ENCODE results near the gene FBF1. TPM values are rescaled to one million over a fixed set of nuclear protein-coding genes. Genes with fewer than 3 reads are reported as not detected.

Gene FBF1
- total RNA-seq, 1 experiment from 2014 or later: 8.3 TPM

DNA sequence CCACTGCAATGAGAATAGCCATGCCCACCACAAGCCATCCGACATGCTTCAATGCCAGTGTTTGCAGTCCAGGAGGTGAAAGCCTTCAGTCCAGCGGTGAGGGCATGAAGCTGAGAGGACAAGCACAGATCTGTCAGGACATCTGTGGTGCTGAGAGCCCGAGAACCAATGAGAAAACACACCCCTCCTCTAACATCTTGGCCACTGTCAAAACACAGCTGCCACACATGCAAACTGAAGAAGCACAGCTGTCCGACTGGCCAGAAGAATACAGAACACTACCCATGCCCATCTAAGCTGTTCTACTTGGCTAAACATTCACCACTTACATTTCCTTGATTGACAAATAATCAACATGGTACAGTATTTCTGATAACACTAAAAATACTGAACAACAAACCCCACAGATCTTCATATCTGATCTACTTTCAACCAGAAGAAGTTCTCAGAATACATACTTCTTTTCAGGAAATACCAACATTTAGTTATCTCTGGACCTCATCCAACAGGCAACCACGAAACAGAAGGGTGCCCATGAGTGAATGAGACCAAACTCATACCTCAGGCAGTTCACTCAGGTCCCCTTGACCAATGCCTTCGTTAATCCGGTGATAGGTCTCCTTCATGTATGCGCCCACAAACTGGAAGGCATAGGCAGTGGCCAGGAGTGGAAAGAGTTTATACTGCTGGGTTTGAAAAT is 10.2 kb upstream of the FBF1 start:
- Mint-ChIP-seq H3K9me3 (no peaks in the 10 kb centered on the region), H3K36me3 (ENCODE audit: insufficient read depth in 1 of 3, low read depth in 3 of 3) (peaks cover 23 to 77% (median 59%) of the 10 kb centered on the region in 3 experiments; a peak in 6 of 7 replicates), H3K27ac (no peak overlapping the region), H3K4me3 (no peak overlapping the region), H3K27me3 (ENCODE audit: low read depth) (no peaks in the 10 kb centered on the region), H3K4me1 (peaks cover 0 to 3% of the 10 kb centered on the region in 2 experiments; a peak in 2 of 4 replicates)
- H2BK120ac ChIP-seq (ENCODE audit: low read depth, low read length, poor library complexity, severe bottlenecking): no peak overlapping the region
- H3K9ac ChIP-seq (ENCODE audit: extremely low read depth, insufficient read length, low read length): no peak overlapping the region
- H2AFZ ChIP-seq (ENCODE audit: low read length): no peak overlapping the region
- H2BK5ac ChIP-seq (ENCODE audit: insufficient read length, low read length): no peak overlapping the region
- H4K20me1 ChIP-seq (ENCODE audit: control insufficient read depth, insufficient read depth, insufficient read length): no peaks in the 10 kb centered on the region
- no peak overlapping the region for H3K56ac ChIP-seq (ENCODE audit: insufficient read length, low read depth, low read length)
- no peak overlapping the region for H4K5ac ChIP-seq (ENCODE audit: insufficient read length, low read depth, low read length)
- no peak overlapping the region for H3K18ac ChIP-seq (ENCODE audit: insufficient read length, low read depth, low read length)
- H3K79me2 ChIP-seq (ENCODE audit: insufficient read depth, low read length): no peaks in the 10 kb centered on the region
- H3K4ac ChIP-seq (ENCODE audit: low read depth, low read length): no peak overlapping the region
- H3K23me2 ChIP-seq (ENCODE audit: insufficient read length, low read depth, low read length, poor library complexity, severe bottlenecking): no peaks in the 10 kb centered on the region
- H4K8ac ChIP-seq (replicated peaks; ENCODE audit: insufficient read length, low read depth, low read length): no peak overlapping the region
- H3K9me3 ChIP-seq (ENCODE audit: control insufficient read depth, low read depth, low read length): no peaks in the 10 kb centered on the region
- H4K91ac ChIP-seq (ENCODE audit: insufficient read length, low read depth, low read length): no peak overlapping the region
- no peak overlapping the region for H2BK15ac ChIP-seq (ENCODE audit: low read depth, low read length)
- H3K4me1 ChIP-seq (ENCODE audit: insufficient read depth, low read length): no peaks in the 10 kb centered on the region
- H3K4me2 ChIP-seq (ENCODE audit: insufficient read depth, insufficient read length, low read length): no peak overlapping the region
- no peaks in the 10 kb centered on the region for H3K27me3 ChIP-seq (ENCODE audit: insufficient read depth, low read length)
- H2BK12ac ChIP-seq (ENCODE audit: insufficient read length, low read depth, low read length): no peak overlapping the region
- DNase-seq: no peak
- H2BK20ac ChIP-seq (ENCODE audit: low read depth, low read length, poor library complexity, severe bottlenecking): no peak overlapping the region
- H3K79me1 ChIP-seq (ENCODE audit: insufficient read depth, low read depth, low read length, poor library complexity, severe bottlenecking): peaks cover 2% of the 10 kb centered on the region
- H3K23ac ChIP-seq (ENCODE audit: insufficient read length, low read depth, low read length): no peak overlapping the region
- no peak overlapping the region for H3K14ac ChIP-seq (ENCODE audit: insufficient read depth, low read length)
- TF ChIP-seq, protein P1, sequence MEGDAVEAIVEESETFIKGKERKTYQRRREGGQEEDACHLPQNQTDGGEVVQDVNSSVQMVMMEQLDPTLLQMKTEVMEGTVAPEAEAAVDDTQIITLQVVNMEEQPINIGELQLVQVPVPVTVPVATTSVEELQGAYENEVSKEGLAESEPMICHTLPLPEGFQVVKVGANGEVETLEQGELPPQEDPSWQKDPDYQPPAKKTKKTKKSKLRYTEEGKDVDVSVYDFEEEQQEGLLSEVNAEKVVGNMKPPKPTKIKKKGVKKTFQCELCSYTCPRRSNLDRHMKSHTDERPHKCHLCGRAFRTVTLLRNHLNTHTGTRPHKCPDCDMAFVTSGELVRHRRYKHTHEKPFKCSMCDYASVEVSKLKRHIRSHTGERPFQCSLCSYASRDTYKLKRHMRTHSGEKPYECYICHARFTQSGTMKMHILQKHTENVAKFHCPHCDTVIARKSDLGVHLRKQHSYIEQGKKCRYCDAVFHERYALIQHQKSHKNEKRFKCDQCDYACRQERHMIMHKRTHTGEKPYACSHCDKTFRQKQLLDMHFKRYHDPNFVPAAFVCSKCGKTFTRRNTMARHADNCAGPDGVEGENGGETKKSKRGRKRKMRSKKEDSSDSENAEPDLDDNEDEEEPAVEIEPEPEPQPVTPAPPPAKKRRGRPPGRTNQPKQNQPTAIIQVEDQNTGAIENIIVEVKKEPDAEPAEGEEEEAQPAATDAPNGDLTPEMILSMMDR (conservative IDR thresholded peaks at IDR 0.05): no peak
- no peak overlapping the region for H3T11ph ChIP-seq (ENCODE audit: low read length)
- no CpG with 5 or more reads among the region's 8 CpGs for WGBS (ENCODE audit: extremely low coverage, insufficient read length, low lambda C conversion rate)
- H2AK5ac ChIP-seq (ENCODE audit: insufficient read length, low read length): no peak overlapping the region
- no peak overlapping the region for H3K27ac ChIP-seq (ENCODE audit: insufficient read length, low read depth, low read length)

Measured in H9 (cell line).